Dedifferentiated amniotic fluid mesenchymal stem cell (primary cell): ENCODE data around the gene CCDC85C.

ENCODE experiments used
- DNase-seq: peaks from one replicate; pipeline ENCODE4 v3.0.0-alpha.2; 2016; ENCODE audit errors: extremely low spot score

Gene CCDC85C

GRCh38 chr14:99539491-99539890 lies 64.5 kb downstream of the CCDC85C start:
- DNase-seq = no peak

- DNase-seq = no peak
Observed at GRCh38 chr14:99538733-99539132, 65.3 kb downstream of the CCDC85C start.

GRCh38 chr14:99538275-99538674 lies 65.7 kb downstream of the CCDC85C start:
- no peak for DNase-seq

GRCh38 chr14:99537399-99537798 lies 66.6 kb downstream of the CCDC85C start:
- peak; percentile 74 for DNase-seq

- DNase-seq = no peak
Observed at GRCh38 chr14:99535908-99536778, 67.9 kb downstream of the CCDC85C start.

GRCh38 chr14:99535448-99535847 lies 68.6 kb downstream of the CCDC85C start:
- no peak for DNase-seq

GRCh38 chr14:99534863-99535262 lies 69.1 kb downstream of the CCDC85C start:
- no peak for DNase-seq

- no peak for DNase-seq
Observed at GRCh38 chr14:99534333-99534732, 69.7 kb downstream of the CCDC85C start.

- DNase-seq = no peak
Observed at GRCh38 chr14:99532310-99532709, 71.7 kb downstream of the CCDC85C start.

- DNase-seq = peak; percentile 71
Observed at GRCh38 chr14:99531251-99532096, 72.5 kb downstream of the CCDC85C start.

- no peak for DNase-seq
Observed at GRCh38 chr14:99530407-99531155, 73.4 kb downstream of the CCDC85C start.

GRCh38 chr14:99529899-99530298 lies 74.1 kb downstream of the CCDC85C start:
- DNase-seq = no peak

GRCh38 chr14:99527427-99528076 lies 76.5 kb downstream of the CCDC85C start:
- DNase-seq = no peak

- DNase-seq = no peak
Observed at GRCh38 chr14:99527026-99527425, 77.0 kb downstream of the CCDC85C start.

GRCh38 chr14:99525699-99526080 lies 78.3 kb downstream of the CCDC85C start:
- no peak for DNase-seq

- peak; percentile 54 for DNase-seq
Observed at GRCh38 chr14:99524804-99525698, 79.0 kb downstream of the CCDC85C start.

GRCh38 chr14:99524091-99524661 lies 79.8 kb downstream of the CCDC85C start:
- no peak for DNase-seq

- no peak for DNase-seq
Observed at GRCh38 chr14:99523704-99524055, 80.3 kb downstream of the CCDC85C start.

GRCh38 chr14:99522934-99523703 lies 80.9 kb downstream of the CCDC85C start:
- DNase-seq = no peak
